ENCODE measurements around the gene DROSHA.
"Not testable (repeated sequence)": the region's sequence is repeated elsewhere in the genome, so short reads cannot be mapped to it uniquely, and the experiment has no call there.

The DROSHA gene

GRCh38 chr5:31378136-31378535 lies 153.8 kb downstream of the DROSHA start:
- DNase-seq = no peak

- no peak for DNase-seq
Measured at GRCh38 chr5:31377274-31377946, 154.5 kb downstream of the DROSHA start.

- DNase-seq = no peak
Measured at GRCh38 chr5:31375999-31376720, 155.7 kb downstream of the DROSHA start.

DNA sequence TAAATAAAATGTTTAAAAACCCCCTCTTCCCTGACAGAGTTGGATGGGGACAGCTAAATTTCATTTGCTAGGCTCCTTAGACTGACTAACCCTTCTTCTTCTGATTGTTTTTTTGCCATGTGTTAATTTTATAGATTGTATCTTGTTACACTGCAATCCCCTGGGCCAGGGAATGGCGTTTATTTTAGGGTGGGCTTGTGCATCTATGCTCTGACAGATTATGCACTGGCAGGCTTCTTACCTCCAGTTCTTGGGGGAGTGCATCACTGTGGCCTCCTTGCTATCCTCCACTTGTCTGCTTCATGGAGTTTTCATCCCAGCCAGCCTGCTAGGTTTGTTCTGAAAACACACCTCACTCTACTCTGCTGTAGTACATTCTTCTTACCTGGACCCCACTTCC lies 159.8 kb downstream of the DROSHA start:
- no peak for DNase-seq

DNA sequence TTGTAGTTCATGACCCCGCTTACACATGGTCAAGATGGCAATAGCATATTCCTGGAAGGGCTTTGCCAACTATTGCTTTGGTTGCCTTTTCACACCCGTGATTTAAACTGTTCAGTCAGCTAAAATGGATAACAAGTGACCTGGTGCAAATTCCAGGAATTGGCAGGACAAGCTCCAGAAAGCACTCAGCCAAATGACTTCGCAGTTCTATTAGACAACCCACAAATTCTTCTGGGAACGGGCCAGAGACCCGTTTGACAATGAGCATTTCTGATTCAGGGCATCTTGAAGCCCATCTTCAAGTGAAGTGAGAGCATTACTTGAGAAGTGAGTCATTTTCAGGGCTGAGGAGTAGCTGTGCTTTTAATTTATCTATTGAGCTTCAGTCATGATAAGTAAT lies 165.0 kb downstream of the DROSHA start:
- DNase-seq = no peak

GRCh38 chr5:31365776-31366175 lies 166.1 kb downstream of the DROSHA start:
- DNase-seq = no peak

GRCh38 chr5:31364881-31365636 lies 166.8 kb downstream of the DROSHA start:
- no peak for DNase-seq

GRCh38 chr5:31362931-31363568 lies 168.8 kb downstream of the DROSHA start:
- DNase-seq = no peak

DNA sequence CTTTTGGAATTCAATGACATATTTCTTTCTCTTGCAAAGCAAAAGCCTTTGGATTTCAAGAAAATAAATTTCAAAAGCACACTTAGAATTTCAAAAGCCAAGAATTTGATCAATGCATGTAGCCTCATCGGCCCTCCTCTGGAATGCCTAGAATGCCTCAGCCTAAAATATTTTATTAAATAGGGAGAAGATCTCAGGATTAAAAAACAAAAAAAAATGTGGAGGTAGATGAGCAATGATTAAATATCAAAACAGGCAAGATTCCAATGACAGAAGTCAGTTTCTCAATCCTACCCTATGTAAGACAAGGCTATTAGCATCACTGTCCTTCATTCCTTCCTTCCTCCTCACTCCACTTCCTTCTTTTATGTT lies 169.4 kb downstream of the DROSHA start:
- no peak for DNase-seq

DNA sequence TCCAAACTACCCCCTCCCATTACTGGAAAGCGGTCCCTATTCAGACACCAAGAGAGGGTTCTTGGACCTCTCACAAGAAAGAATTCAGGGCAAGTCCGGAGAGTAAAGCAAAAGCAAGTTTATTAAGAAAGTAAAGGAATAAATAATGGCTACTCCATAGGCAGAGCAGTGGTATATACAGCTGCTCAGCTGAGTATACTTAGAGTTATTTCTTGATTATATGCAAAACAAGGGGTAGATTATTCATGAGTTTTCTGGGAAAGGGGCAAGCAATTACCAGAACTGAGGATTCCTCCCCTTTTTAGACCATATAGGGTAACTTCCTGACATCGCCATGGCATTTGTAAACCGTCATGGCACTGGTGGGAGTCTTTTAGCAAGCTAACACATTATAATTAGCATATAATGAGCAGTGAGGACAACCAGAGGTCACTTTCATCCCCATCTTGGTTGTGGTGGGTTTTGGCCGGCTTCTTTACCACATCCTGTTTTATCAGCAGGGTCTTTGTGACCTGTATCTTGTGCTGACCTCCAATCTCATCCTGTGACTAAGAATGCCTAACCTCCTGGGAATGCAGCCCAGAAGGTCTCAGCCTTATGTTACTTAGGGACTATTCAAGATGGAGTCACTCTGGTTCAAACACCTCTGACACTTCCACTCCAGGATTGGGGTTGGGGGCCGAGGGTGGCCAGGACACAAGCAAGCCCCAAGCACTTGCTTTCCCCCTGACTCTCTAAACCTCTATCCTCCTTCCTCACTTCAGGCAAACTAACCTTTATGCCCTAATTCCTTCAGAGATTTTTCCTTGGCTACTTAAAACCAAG lies 170.0 kb downstream of the DROSHA start:
- DNase-seq = not testable (repeated sequence)

GRCh38 chr5:31361234-31361633 lies 170.7 kb downstream of the DROSHA start:
- no peak for DNase-seq

GRCh38 chr5:31359839-31360238 lies 172.1 kb downstream of the DROSHA start:
- no peak for DNase-seq

DNA sequence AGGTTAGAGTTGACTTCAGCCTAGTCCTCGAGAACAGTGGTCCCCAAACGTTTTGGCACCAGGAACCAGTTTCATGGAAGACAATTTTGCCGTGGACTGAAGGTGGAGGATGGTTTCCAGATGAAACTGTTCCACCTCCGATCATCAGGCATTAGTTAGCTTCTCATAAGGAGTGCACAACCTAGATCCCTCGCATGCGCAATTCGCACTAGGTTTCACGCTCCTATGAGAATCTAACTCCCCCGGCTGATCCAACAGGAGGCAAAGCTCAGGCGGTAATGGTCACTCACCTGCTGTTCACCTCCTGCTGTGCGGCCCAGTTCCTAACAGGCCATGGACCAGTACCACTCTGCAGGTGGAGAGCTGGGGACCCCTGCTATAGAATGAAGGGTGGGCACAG lies 174.9 kb downstream of the DROSHA start:
- DNase-seq = no peak

DNA sequence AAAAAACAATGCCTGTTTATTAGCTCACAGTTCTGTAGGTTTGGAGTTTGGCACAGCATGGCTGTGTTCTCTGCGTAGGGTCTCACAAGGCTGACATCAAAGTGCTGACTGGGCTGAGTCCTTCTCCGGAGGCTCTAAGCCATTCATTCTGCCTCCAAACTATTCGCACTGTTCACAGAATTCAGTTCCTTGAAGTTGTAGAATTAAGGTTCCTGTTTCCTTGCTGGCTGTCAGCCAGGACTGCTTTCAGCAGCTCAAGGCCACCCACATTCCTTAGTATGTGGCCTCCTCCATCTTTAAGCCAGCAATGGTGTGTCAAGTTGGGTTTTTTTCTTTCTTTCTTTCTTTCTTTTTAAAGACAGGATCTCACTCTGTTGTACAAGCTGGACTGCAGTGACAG lies 176.6 kb downstream of the DROSHA start:
- no peak for DNase-seq

Measured in NCI-H2081 (cell line).